NCI-H2196 treated with DMSO at 0.1 percent for 48 hours (cell line): ENCODE results near the gene NCOA4.
"Not testable (repeated sequence)": the region's sequence is repeated elsewhere in the genome, so short reads cannot be mapped to it uniquely, and the experiment has no call there.

Experiments used
- DNase-seq: peaks from one replicate; lab custom pipeline; 2025; ENCODE audit not compliant: unreplicated experiment; lab: John Stamatoyannopoulos, UW

NCOA4 gene

GRCh38 chr10:46030091-46030937, at the start of gene NCOA4:
Gene NCOA4 (minus strand): TSS chr10:46030623. CDS start chr10:46016680, 13,943 bp downstream.
- DNase-seq, result peak; percentile 74

- no peak for DNase-seq
Measured at GRCh38 chr10:46079831-46080585, 49.6 kb upstream of the NCOA4 start.

GRCh38 chr10:46077731-46078413, 47.4 kb upstream of the NCOA4 start:
- DNase-seq, result no peak

GRCh38 chr10:46077141-46077554, 46.7 kb upstream of the NCOA4 start:
- no peak for DNase-seq

GRCh38 chr10:46075869-46076268, 45.4 kb upstream of the NCOA4 start:
- no peak for DNase-seq

GRCh38 chr10:46074196-46074946, 43.9 kb upstream of the NCOA4 start:
- no peak for DNase-seq

GRCh38 chr10:46073564-46073963, 43.1 kb upstream of the NCOA4 start:
- no peak for DNase-seq

- no peak for DNase-seq
Measured at GRCh38 chr10:46070749-46071148, 40.3 kb upstream of the NCOA4 start.

- no peak for DNase-seq
Measured at GRCh38 chr10:46069771-46070463, 39.5 kb upstream of the NCOA4 start.

- DNase-seq, result no peak
Measured at GRCh38 chr10:46068905-46069304, 38.5 kb upstream of the NCOA4 start.

GRCh38 chr10:46068117-46068516, 37.7 kb upstream of the NCOA4 start:
- DNase-seq, result no peak

GRCh38 chr10:46064269-46064817, 33.9 kb upstream of the NCOA4 start:
- no peak for DNase-seq

GRCh38 chr10:46062723-46063428, 32.5 kb upstream of the NCOA4 start:
- no peak for DNase-seq

- DNase-seq, result no peak
Measured at GRCh38 chr10:46060706-46061105, 30.3 kb upstream of the NCOA4 start.

GRCh38 chr10:46057927-46058326, 27.5 kb upstream of the NCOA4 start:
- not testable (repeated sequence) for DNase-seq

- no peak for DNase-seq
Measured at GRCh38 chr10:46057038-46057437, 26.6 kb upstream of the NCOA4 start.

GRCh38 chr10:46055771-46056170, 25.3 kb upstream of the NCOA4 start:
- no peak for DNase-seq

- DNase-seq, result no peak
Measured at GRCh38 chr10:46053534-46054434, 23.4 kb upstream of the NCOA4 start.
